ENCODE data around the gene CENPS. TPM values are rescaled to one million over a fixed set of nuclear protein-coding genes. Genes with fewer than 3 reads are reported as not detected.

The CENPS gene
- total and polyA plus RNA-seq, 2 of the 8 experiments (the other 6 are each of a cell fraction or from before 2014, with no cell fraction given), result 7.8 to 20.3 TPM

GRCh38 chr1:10444795-10445397, 14.7 kb downstream of the CENPS start:
- POLR2A ChIA-PET (ENCODE audit: partially characterized antibody), result interaction anchor here (0.9 to 2.5 kb wide), 3 partner anchors 10 to 20 kb away, joined by 3 to 6 read pairs (median 4); no protein-coding TSS in a partner anchor
- Histone ChIP-seq H3K36me3 (ENCODE audit: control insufficient read depth in 2 of 4, insufficient read depth in 4 of 4, low read length in 3 of 4) (peaks cover 0 to 9% (median 0%) of the 10 kb centered on the region in 4 experiments; a peak in 2 of 8 replicates), H4K5ac (ENCODE audit: insufficient read length, low read depth, low read length) (no peak overlapping the region), H2BK12ac (ENCODE audit: low read depth, low read length) (no peak overlapping the region), H4K8ac (ENCODE audit: extremely low read depth, insufficient read depth, low read length) (no peak overlapping the region), H4K91ac (replicated peaks; ENCODE audit: insufficient read length, low read length) (no peak overlapping the region), H3K23me2 (ENCODE audit: low read depth, low read length) (no peaks in the 10 kb centered on the region), H3K9ac (replicated peaks in 1 of 4; ENCODE audit: extremely low read depth in 1 of 4, low read depth in 3 of 4, low read length in 3 of 4) (no peak overlapping the region), H3K4me3 (ENCODE audit: extremely low read depth in 1 of 4, insufficient read depth in 2 of 4, low read depth in 3 of 4, low read length in 4 of 4) (no peak overlapping the region), H2AK5ac (ENCODE audit: low read depth, low read length) (no peak overlapping the region), H3K9me3 (ENCODE audit: insufficient read depth in 2 of 2, low read depth in 1 of 2, low read length in 1 of 2) (no peaks in the 10 kb centered on the region), H2BK15ac (ENCODE audit: low read length) (no peak overlapping the region), H3K27me3 (replicated peaks in 1 of 4; ENCODE audit: control insufficient read depth in 3 of 4, extremely low read depth in 1 of 4, insufficient read depth in 3 of 4, low read length in 3 of 4) (no peaks in the 10 kb centered on the region; a peak in 1 of 7 replicates), H2BK20ac (ENCODE audit: low read length) (no peak overlapping the region), H3K4me1 (replicated peaks in 1 of 4; ENCODE audit: control insufficient read depth in 3 of 4, insufficient read depth in 4 of 4, low read length in 3 of 4) (peaks cover 0 to under 1% (median 0%) of the 10 kb centered on the region in 4 experiments; a peak in 1 of 7 replicates), H3K4me2 (ENCODE audit: insufficient read depth in 1 of 2, low read depth in 2 of 2, low read length in 2 of 2) (no peak overlapping the region), H3K4ac (replicated peaks; ENCODE audit: insufficient read length, low read depth, low read length) (no peak overlapping the region), H3K56ac (replicated peaks; ENCODE audit: insufficient read length, low read depth, low read length) (no peak overlapping the region), H2BK120ac (replicated peaks; ENCODE audit: low read depth, low read length) (no peak overlapping the region), H2AFZ (ENCODE audit: low read length) (no peak overlapping the region), H3K79me2 (ENCODE audit: control insufficient read depth in 1 of 2, insufficient read depth in 2 of 2, low read length in 2 of 2) (no peaks in the 10 kb centered on the region), H3K18ac (ENCODE audit: extremely low read depth, low read length) (no peak overlapping the region), H3K27ac (ENCODE audit: low read depth, low read length) (no peak overlapping the region), H3K23ac (ENCODE audit: insufficient read length) (no peak overlapping the region), H4K20me1 (replicated peaks in 1 of 2; ENCODE audit: control insufficient read depth in 1 of 2, insufficient read depth in 2 of 2, low read length in 2 of 2) (peaks cover 0 to 2% of the 10 kb centered on the region in 2 experiments), H2BK5ac (ENCODE audit: low read depth, low read length) (no peak overlapping the region), H3K14ac (ENCODE audit: insufficient read length) (no peak overlapping the region), H3K79me1 (ENCODE audit: low read depth, low read length) (no peaks in the 10 kb centered on the region; the same call in 1 of the 2 replicates)
- CTCF ChIA-PET (ENCODE audit: partially characterized antibody), result interaction anchor here (0.7 to 1.2 kb wide), 3 partner anchors 10 to 49 kb away, joined by 3 to 4 read pairs (median 3); no protein-coding TSS in a partner anchor
- FAIRE-seq (no peak), DNase-seq (ENCODE audit: low read depth in 1 of 2, low spot score in 2 of 2) (no peak)
- WGBS, 2 experiments (ENCODE audit: extremely low coverage in 1 of 2, insufficient coverage in 1 of 2, insufficient read length in 1 of 2, insufficient replicate concordance in 2 of 2, low coverage in 1 of 2, low lambda C conversion rate in 2 of 2, missing lambda C conversion rate in 1 of 2), result 91% methylated on average over 7 of the region's 7 CpGs; no CpG with 5 or more reads in 1 of the 2 experiments
- TF ChIP-seq RNF2 (IDR thresholded peaks at IDR 0.05; ENCODE audit: borderline replicate concordance, low read depth, low read length, missing control alignments, poor library complexity, severe bottlenecking), result no peak
- no peak for TF ChIP-seq FOSL1 (IDR thresholded peaks at IDR 0.05; ENCODE audit: insufficient read depth, low read depth, low read length)
- TF ChIP-seq KDM5A (IDR thresholded peaks at IDR 0.05; ENCODE audit: low read length), result no peak
- TF ChIP-seq SRF (IDR thresholded peaks at IDR 0.05; ENCODE audit: low read depth, low read length), result no peak
- TF ChIP-seq CHD1 (IDR thresholded peaks at IDR 0.05; ENCODE audit: low read depth, low read length), result no peak
- TF ChIP-seq JUN (IDR thresholded peaks at IDR 0.05; ENCODE audit: low read depth, low read length), result no peak
- TF ChIP-seq GABPA (IDR thresholded peaks at IDR 0.05; ENCODE audit: borderline replicate concordance, insufficient read depth, low read length), result no peak
- no peak for TF ChIP-seq BCL11A (IDR thresholded peaks at IDR 0.05; ENCODE audit: low read depth in 2 of 2, low read length in 2 of 2)
- TF ChIP-seq SIRT6 (IDR thresholded peaks at IDR 0.05; ENCODE audit: low read length), result no peak
- TF ChIP-seq YY1 (IDR thresholded peaks at IDR 0.05; ENCODE audit: low read depth, low read length), result no peak
- TF ChIP-seq NANOG (IDR thresholded peaks at IDR 0.05; ENCODE audit: insufficient read depth, low read depth, low read length, poor library complexity, severe bottlenecking), result no peak
- TF ChIP-seq TCF12 (IDR thresholded peaks at IDR 0.05; ENCODE audit: low read depth, low read length), result no peak
- no peak for TF ChIP-seq TBP (IDR thresholded peaks at IDR 0.05; ENCODE audit: low read depth, low read length)

Measured in H1 (cell line).